Upper lobe of right lung (tissue), 1 donor: Measurements from ENCODE around the gene SHH. TPM values are rescaled to one million over a fixed set of nuclear protein-coding genes. Genes with fewer than 3 reads are reported as not detected.

ENCODE experiments used
- ATAC-seq: fragments of 200-7000 bp; cut with Tn5 transposase; one replicate; pipeline ENCODE4 v1.9.1; 2020; ENCODE audit warnings: mild to moderate bottlenecking, moderate library complexity
- DNase-seq: peaks from one replicate; pipeline ENCODE4 v3.0.0-alpha.2; 2020
- H3K27ac ChIP-seq: fragments of 200-600 bp; one replicate; pipeline ENCODE4 v1.8.0; 2022
- H3K27me3 ChIP-seq: fragments of 200-600 bp; one replicate; pipeline ENCODE4 v1.8.0; 2022; ENCODE audit warnings: mild to moderate bottlenecking
- H3K36me3 ChIP-seq: fragments of 200-600 bp; one replicate; pipeline ENCODE4 v1.8.0; 2022
- H3K4me1 ChIP-seq: fragments of 200-600 bp; one replicate; pipeline ENCODE4 v1.8.0; 2022
- H3K4me3 ChIP-seq: fragments of 200-600 bp; one replicate; pipeline ENCODE4 v1.8.0; 2022; ENCODE audit warnings: mild to moderate bottlenecking
- H3K9me3 ChIP-seq: fragments of 200-600 bp; one replicate; pipeline ENCODE4 v1.8.0; 2022
- CTCF ChIP-seq: fragments of 200-600 bp; IDR thresholded peaks from one replicate; pipeline ENCODE4 v1.8.0; 2022; ENCODE audit warnings: antibody characterized with exemption
- intact Hi-C: fragments of 100-400 bp; cut with DNase I; formaldehyde crosslinking; loops from one replicate; pipeline ENCODE4 v1.11.0; 2022
- total RNA-seq: library from RNA; stranded (reverse); fragmentation: NEBNext Ultra II Directional; extraction: Animal tissue kit (Norgen Biotek cat#: 25700); gene quantifications from one replicate; pipeline ENCODE4 v1.2.1, GENCODE V29; 2021
- donor health status: DM: no; HTN: yes; CAD: no; lungs with severe emphysema.

SHH gene
- total RNA-seq, 1 donor from 2014 or later, result 10.1 TPM

- ATAC-seq, result no peak
- H3K27me3 ChIP-seq, result no peaks in the 10 kb centered on the region
Measured at GRCh38 chr7:155751409-155751808, 60.9 kb downstream of the SHH start.

GRCh38 chr7:155750255-155751125, 61.8 kb downstream of the SHH start:
- intact Hi-C loops, result no loop called here
- no peak for ATAC-seq

More at GRCh38 chr7:155751409-155751808, 60.9 kb downstream of the SHH start:
- Histone ChIP-seq H3K27ac (no peak overlapping the region), H3K9me3 (no peaks in the 10 kb centered on the region), H3K4me3 (no peak overlapping the region), H3K36me3 (peaks cover 30% of the 10 kb centered on the region), H3K4me1 (peaks cover 51% of the 10 kb centered on the region)
- no peak for DNase-seq
- TF ChIP-seq CTCF, result no peak
- intact Hi-C loops, result no loop called here

More at GRCh38 chr7:155750255-155751125, 61.8 kb downstream of the SHH start:
- Histone ChIP-seq H3K36me3 (peaks cover 39% of the 10 kb centered on the region), H3K27ac (no peak overlapping the region), H3K9me3 (no peaks in the 10 kb centered on the region), H3K27me3 (no peaks in the 10 kb centered on the region), H3K4me3 (no peak overlapping the region), H3K4me1 (peaks cover 51% of the 10 kb centered on the region)
- TF ChIP-seq CTCF, result no peak
- no peak for DNase-seq

Other genes with a start within 250 kb of the SHH start
- 62.8 TPM for gene RBM33, start 167.8 kb downstream of the SHH start, total RNA-seq